GM18511 (cell line): ENCODE measurements around the gene CD164.

Experiments used
- ATAC-seq: cut with Tn5 transposase; IDR thresholded peaks from one replicate; pipeline ENCODE4 v1.9.1; 2021; ENCODE audit warnings: mild to moderate bottlenecking, moderate library complexity; ENCODE audit not compliant: unreplicated experiment

The CD164 gene

GRCh38 chr6:109381747-109382575 lies at the start of gene CD164:
Gene CD164 (minus strand): TSS chr6:109382467. CDS start chr6:109382378, 89 bp downstream.
- ATAC-seq: peak; percentile 55

DNA sequence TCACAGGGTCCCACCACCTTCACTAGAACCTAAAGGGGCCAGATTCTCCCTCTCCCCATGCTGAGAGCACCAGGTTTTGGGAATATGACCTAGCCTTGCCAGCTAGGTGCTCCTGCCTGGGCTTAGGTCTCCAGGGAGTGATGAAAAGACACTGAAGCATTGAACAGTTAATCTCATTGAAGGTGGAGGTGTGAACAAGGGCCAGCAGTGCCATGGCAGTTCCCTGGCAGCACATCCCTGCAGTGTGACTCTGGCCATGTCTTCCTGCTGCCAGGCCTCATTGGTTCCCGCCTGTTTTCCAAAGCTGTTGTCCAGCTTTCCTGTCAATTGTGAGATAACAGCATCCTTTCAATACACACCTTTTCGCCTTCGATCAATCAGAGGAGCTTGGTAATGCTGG lies 47.2 kb upstream of the CD164 start:
- no peak for ATAC-seq

DNA sequence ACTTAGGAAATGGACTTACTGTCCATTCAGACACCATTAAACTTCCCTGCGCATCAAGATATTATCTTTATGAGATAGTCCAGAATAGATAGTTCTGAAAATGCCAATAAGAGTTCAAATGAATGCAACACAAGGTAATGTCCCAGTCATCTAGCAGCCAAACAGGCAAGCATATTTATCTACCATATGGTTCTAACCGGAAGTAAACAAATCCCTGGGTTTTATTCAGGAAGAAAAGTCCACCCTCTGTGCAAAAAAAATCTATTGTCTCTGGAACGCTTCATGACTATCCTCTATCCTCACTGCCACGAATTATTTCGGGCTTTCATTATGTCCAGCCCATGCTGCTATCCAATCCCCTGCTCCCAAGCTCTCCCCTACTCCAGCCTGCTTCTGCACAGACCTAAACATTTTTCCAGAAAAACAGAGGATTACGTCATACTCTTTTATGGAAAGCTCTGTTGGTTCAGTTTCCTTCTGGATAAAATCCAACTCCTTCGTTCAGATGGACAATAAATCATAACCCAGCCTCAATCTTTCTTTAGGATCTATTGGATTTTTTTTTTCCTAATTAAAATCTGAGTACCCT lies 46.7 kb upstream of the CD164 start:
- ATAC-seq: no peak

GRCh38 chr6:109424946-109425345 lies 42.7 kb upstream of the CD164 start:
- no peak for ATAC-seq

DNA sequence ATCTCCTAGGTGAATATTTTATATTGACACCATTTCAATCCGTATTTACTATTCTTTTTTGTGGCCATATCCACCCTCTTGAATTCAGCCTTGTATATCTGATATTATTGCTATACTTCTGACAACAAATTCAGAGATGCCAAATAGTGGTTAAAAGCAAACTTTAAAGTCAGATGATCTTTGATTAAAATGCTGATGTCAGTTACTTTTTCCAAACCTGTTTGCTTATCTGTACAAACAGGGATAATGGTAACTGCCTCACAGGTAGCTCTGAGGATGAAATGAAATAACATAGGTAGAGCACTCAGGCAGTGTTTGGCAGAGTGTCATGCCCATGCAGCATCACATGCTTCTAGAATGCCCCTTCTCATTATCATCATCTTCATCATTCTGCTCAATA lies 38.9 kb upstream of the CD164 start:
- ATAC-seq: no peak

- no peak for ATAC-seq
Measured at GRCh38 chr6:109420751-109421150, 38.5 kb upstream of the CD164 start.

GRCh38 chr6:109417646-109418045 lies 35.4 kb upstream of the CD164 start:
- ATAC-seq: no peak

GRCh38 chr6:109411034-109411433 lies 28.8 kb upstream of the CD164 start:
- no peak for ATAC-seq

- ATAC-seq: no peak
Measured at GRCh38 chr6:109406196-109406595, 23.9 kb upstream of the CD164 start.

GRCh38 chr6:109397020-109397419 lies 14.8 kb upstream of the CD164 start:
- no peak for ATAC-seq

GRCh38 chr6:109396046-109396718 lies 13.9 kb upstream of the CD164 start:
- no peak for ATAC-seq

- no peak for ATAC-seq
Measured at GRCh38 chr6:109393886-109394281, 11.6 kb upstream of the CD164 start.

- no peak for ATAC-seq
Measured at GRCh38 chr6:109393157-109393885, 11.1 kb upstream of the CD164 start.

DNA sequence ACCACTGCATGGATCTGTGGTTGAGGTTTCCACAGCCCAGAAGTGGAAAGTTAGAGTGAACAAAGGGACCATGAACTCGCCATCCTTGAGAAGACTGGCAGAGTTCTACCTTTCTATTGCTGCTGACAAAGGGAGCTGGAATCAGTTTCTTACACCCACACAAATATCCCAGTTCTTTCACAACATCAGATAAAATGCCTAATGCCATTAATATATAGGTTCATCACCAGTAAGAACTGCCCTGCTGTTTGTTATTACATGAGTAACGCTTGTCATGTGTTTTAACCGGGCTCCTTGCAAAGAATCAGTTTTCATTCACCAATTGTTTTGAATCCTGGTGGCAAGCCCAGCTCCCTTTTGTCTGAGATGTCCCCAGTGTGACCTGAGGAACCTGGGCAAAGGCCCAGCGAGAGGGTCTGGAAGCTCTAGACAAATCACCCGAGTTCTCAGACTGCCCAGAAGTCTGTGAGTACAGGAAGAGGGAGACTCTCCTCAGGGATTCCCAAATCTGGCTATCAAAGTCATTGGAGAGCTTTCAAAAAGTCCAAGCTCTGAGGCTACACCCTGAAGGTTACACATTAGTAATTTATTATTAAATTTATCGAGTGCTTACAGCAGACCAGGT lies 7.5 kb upstream of the CD164 start:
- ATAC-seq: no peak

- ATAC-seq: no peak
Measured at GRCh38 chr6:109388265-109388664, 6.0 kb upstream of the CD164 start.

DNA sequence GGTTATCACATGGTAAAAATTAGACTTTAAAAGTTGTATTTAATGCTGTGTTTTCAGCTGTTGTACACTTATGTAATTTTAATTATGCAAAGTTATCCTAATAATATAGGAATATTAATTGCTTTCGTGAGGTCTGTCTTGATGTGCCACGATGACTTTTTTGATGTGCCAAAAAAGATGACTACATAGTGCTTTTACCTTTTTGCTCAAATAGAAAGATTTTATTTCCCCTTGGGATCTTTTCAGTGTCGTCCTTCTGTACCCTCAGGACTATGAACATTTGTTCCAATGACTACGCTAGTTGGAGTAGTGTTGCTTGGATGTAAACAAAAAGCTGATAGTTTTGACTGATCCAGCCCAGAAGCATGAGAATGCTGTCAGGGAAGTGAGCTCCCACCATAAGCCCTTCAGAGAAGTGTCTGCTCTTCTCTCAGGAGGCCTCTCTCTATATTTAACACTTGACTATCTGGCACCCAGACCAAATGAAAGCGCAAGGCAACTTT lies 1.2 kb upstream of the CD164 start:
- ATAC-seq: no peak

GRCh38 chr6:109382576-109383437 lies 540 bp upstream of the CD164 start:
- ATAC-seq: peak; percentile 76

DNA sequence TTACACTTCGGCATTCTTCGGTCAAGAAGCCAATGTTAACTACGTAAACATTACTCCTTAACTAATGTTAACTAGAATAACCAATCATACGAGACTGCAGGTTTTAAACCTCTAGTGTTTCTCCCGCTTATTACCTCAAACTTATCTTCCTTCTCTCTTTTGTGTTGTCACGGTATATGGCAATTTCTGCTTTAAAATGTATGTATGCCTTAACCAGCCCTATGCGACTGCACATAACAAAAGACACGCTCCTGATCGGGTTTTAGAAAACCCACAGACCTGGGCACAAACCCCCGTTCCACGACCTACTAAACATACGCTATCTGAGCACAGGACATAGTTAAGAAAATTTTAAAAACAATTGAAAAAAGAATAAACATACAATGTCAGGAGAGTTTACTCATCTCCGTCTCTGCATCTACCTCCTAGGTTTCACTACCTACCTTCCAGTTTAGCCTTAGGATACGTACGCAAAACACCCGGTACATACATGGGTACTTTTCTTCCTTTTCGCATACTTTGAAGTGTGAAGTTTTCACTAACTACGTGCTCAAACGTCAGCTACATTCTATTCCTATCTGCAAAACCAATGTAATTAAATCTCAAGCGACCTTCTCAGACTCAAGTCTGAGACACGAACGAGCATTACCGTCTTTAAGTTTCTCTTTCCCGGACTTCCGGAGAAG lies 1.1 kb downstream of the CD164 start:
- ATAC-seq: no peak

GRCh38 chr6:109379711-109380110 lies 2.6 kb downstream of the CD164 start:
- ATAC-seq: no peak
